Stimulated activated CD4-positive, alpha-beta T cell treated with anti-CD3 and anti-CD28 coated beads, Interleukin-15, amount 100 ng/mL, for 24 hours (primary cell): ENCODE results near the gene RNF39.
"Not testable (repeated sequence)": the region's sequence is repeated elsewhere in the genome, so short reads cannot be mapped to it uniquely, and the experiment has no call there.

Experiments used
- DNase-seq: peaks from one replicate; pipeline ENCODE4 v3.0.0-alpha.2; 2020

RNF39 gene, protein sequence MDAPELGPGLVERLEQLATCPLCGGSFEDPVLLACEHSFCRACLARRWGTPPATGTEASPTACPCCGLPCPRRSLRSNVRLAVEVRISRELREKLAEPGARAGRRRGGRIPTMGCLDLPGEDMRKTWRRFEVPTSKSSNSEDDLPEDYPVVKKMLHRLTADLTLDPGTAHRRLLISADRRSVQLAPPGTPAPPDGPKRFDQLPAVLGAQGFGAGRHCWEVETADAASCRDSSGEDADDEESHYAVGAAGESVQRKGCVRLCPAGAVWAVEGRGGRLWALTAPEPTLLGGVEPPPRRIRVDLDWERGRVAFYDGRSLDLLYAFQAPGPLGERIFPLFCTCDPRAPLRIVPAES

DNA sequence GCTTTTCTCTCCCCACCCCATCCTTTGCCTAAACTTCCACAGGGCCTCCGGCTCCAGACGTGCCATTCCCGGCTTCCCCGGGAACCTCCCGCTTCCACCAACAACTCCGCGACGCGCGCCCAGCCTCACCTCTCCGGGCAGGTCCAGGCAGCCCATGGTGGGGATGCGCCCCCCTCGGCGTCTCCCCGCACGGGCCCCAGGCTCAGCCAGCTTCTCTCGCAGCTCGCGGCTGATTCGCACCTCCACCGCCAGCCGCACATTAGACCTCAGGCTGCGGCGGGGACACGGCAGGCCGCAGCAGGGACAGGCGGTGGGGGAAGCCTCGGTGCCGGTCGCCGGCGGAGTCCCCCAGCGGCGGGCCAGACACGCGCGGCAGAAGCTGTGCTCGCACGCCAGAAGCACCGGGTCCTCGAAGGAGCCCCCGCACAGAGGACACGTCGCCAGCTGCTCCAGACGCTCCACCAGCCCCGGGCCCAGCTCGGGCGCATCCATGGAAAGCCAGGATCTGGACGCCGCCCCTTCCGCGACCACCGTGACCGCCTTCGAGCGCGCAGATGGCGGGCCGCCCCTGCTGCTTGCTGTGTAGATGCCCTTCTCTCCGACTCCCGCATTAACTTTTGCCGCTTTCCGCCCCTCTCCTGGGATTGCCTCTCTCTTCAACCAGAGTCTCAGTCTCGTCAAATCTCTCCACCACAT, at the start of gene RNF39:
Gene RNF39, minus strand, starts transcription at position 676 of the 696 bp plus-strand sequence. Its CDS starts 184 bp downstream, at position 492.
- DNase-seq = peak; percentile 25

DNA sequence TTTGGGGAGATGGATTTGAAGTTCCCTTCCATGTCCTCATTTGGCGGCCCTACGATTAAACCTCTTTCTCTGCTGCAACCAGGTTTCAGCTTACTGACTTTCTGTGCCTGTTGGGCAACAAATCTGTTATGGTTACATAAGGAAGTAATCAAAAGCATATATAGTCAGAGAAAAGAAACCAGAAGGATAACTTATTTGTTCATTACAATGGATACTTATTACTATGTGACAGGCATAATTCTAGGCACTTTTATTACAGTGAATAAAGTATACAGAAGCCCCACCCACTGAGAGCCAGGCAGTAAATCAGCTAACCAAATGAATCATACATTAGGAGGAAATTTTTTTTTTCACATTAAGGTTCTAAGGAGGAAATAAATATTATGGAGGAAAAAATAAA, 46.9 kb upstream of the RNF39 start:
- DNase-seq = no peak

DNA sequence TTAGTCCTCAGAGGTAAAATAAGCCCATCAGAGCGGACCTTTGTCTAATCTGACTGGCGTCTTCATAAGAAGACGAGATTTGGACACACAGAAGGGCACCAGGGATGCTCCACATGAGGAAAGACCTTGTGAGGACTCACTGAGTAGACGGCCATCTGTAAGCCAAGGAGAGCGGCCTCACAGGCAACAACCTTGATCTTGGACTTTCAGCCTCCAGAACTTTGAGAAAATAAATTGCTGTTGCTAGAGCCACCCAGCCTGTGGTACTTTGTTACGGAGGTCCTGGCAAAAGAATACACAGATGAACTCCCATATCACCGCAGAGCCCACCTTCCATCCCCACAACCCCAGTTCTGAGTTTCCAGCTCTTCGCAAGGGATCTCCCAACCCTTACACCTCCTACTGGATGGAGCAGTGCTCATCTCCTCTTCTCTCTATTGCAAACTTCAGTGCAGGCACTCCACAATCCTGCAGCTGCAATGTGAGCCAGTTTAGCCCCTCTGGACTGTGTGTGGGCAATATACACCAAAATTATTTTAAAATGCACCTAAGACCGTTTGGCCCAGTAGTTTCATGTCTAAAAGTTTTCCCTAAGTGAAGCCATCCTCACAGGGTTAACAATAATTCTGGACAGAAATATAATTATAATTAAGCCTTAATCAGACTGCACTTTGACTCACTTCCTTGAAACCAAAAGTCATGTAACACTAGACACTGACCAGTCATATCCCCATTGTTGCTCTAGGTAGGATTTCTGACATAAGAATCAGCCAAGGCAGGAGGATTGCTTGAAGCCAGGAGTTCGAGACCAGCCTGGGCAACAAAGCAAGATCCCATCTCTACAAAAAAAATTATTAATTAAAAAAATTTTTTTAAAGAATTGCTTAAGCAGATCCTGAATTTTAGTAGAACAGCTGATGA, 46.1 kb upstream of the RNF39 start:
- no peak for DNase-seq

DNA sequence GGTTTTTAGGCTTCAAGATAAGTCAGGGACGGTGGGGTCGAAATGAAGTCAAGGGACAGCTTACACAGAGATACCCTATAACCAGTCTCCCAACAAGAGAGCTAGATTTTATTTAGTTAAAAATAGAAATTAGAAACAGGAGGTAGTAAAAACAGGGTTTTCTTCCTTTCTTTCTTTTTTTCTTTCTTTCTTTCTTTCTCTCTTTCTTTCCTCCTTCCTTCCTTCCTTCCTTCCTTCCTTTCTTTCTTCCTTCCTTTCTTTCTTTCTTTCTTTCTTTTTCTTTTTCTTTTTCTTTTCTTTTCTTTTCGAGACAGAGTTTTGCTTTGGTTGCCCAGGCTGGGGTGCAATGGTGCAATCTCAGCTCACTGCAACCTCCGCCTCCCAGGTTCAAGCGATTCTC, 43.1 kb upstream of the RNF39 start:
- DNase-seq = not testable (repeated sequence)

DNA sequence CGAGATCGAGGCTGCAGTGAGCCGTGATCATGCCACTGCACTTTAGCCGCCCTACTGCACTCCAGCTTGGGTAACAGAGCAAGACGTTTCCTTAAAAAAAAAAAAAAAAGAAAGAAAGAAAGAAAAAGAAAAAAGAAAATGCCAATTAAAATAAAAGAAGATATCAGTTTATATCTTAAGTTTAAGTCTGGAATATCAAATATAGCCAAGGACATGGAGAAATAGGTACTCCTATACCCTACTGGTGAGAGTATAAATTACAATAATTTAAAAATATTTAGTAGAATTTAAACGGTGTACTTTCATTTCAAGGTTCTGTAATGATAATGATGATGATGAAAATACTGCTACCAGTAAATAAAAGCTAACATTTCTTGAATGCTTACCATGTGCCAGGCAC, 41.2 kb upstream of the RNF39 start:
- DNase-seq = no peak

DNA sequence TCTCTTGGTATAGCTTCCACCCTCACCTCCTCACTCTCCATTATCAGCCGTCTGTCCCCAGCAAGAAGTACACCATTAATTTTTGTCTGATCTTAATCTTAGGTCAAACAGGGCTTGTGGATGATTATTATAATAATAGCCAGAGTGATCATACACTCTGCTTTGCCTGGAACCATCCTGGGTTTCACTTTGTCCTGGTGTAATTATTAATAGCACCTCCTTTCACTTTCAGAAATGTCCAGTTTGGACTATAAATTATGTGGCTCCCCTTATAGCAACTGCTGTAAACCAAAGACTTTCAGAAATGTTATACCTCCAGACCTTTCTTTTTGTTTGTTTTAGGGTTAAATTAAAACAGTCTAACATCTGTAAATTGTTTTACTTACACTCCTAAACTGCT, 38.3 kb upstream of the RNF39 start:
- DNase-seq = no peak

DNA sequence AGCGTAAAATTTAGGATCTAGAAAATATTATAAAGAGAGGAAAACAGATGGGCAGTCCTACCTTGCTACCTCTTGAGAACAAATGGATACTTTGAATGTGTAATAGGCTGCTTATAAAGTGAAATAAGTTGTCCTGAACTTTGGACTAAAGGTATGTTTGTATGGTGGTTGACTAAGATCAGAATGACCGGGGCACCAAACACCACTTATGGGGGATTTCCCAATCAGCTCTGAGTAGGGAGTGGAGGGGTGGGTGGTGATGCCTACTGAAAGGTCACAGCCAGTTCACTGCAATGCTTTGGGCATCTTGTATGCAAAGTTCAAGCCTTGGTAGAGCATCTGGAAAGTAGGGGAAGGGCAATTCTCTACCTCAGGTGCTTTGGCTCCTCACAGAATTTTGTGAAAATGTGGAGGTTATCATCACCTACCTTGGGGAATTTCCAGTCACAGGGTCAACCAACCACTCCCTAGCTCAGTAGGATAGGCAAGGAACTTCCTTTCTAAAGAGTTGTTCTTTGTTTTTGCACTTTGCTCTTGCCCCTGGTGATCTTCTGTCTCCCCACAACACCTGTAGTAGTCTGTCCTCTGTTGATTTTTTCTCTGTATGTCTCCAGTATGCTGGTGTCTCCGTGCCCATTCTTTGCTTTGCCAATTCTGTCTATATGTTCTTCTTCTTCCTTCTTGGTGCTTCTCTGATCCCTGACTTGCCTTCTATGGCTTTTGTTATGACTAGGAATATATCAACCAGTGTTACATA, 37.6 kb upstream of the RNF39 start, which contains the start of gene TRIM31:
Gene TRIM31, minus strand, starts transcription at position 88 of the 757 bp plus-strand sequence. CDS start 285 bp downstream, outside the sequence.
- no peak for DNase-seq

DNA sequence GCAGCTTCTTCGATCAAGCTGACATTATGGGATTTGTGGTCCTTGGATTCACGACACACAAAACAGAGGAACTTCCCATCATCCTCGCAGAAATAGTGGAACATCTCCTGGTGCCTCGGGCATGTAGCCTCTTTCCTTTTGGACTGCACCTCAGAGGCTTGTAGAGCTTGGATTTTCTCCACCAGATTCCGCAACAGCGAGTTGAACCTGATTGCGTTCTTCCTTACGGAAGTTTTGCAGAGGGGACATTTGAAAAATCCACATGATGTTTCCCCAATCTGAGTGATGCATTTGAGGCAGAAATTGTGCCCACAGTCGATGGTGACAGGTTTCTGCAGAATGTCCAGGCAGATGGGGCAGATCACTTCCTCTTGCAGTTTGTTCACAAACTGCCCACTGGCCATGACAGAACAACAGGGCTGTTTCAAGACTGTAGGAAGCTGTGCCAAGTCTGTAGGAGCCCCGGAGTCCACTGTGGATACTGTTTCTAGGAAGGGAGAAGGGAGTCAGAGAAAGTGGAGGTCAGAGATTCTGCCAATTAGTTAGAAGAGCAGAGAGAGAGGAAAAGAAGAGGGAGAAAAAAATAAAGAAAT, 36.9 kb upstream of the RNF39 start:
- no peak for DNase-seq

DNA sequence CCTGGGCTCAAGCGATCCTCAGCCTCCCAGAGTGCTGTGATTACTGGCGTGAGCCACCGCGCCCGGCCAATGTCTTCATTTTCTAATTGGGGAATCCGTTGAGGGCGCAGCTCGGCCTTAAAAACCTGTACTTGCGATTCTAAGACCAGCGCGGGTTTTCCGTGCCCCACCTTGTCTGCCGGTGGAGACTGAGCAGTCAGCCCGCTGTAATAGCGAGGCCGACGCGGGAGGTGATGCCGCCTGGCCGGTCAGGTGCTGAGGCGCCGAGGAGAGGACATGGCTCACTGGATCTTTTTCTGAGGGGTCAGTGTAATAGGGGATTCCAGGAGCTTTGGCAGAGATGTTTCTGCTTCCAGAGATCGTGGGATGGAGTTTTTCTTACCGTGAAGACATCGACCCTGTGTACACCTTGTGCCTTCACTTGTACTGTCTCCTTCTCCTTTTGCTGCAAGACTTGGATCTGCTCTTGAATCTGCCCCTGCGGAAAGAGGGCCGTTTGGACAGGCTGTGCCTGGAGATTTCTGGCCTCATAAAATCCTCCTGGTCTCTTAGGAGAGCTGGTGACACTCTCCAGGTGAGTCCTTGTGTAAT, 35.8 kb upstream of the RNF39 start:
- no peak for DNase-seq

DNA sequence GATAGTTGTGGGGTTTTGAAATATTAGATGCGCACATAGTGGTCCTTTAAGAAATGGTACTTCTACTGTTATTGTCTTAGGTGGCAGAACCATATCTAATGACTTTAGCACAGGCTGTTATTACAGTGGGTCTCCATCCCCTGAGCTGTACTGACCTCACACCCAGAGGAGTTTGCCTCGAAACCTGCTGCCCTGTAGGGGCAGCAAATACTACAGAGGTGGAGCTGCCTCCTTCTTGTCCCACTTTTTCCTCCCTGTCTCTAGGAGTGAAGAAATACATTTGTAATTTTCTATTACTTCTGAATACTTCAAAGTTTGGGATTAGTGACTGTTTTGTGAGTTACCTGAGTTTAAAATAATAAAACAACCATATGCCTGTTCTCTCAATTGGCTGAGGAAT, 29.1 kb upstream of the RNF39 start:
- DNase-seq = no peak

DNA sequence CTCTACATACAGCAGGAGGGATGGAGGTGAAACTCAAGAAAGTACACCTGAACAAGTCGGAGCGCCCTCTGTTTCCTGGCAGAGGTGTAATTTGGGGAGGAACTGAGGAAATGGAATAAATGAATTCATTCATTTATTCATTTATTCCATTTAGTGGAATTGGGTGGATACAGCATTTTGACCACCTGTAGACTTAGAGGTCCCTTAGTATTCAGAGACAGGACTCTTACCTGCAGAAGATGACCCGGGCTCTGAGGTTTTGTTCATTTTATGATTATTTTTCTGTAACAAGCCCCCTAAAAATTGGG, 28.3 kb upstream of the RNF39 start:
- DNase-seq = no peak

DNA sequence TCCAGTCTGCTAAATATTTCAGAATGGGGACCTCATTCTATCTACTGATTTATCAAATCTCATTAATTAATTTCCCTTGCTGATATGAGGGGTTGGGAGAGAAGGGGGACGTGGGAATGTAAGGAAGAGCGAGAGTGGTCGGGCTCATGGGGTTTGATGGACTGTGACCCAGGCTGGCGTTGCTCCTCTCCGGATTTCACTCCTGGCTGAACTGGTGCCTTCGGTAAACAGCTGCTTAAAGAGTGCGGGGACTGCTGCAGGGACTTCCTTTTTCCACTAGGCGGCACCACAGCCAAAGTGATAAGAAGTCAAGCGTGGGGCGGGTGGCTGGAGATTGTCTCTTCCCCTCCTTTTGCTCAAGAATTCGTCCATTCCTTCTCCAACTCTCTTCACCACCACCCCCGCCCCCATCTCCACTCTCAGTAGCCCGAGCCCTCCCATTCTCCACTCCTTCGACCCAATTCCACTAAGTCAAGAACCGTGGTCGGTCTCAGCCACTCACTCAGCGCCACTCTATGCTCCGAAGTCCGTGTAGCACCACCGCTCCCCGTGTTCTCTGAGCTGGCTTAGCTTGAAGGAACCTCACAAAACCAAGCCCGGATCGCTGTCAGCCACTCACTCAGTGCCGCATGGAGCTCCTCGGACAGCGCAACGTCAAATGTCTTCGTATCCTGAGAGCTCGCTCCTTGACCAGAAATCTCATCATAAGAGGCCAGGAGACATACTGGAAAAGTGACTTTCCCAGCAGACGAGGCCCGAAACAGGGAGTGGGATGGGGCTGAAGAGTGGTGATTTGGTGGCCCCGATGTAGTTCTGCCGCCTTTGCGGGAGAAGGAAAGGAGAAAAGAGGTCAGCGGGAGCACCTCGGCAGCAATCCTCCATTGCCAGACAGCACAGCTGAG, 27.7 kb upstream of the RNF39 start:
- peak; percentile 87 for DNase-seq

DNA sequence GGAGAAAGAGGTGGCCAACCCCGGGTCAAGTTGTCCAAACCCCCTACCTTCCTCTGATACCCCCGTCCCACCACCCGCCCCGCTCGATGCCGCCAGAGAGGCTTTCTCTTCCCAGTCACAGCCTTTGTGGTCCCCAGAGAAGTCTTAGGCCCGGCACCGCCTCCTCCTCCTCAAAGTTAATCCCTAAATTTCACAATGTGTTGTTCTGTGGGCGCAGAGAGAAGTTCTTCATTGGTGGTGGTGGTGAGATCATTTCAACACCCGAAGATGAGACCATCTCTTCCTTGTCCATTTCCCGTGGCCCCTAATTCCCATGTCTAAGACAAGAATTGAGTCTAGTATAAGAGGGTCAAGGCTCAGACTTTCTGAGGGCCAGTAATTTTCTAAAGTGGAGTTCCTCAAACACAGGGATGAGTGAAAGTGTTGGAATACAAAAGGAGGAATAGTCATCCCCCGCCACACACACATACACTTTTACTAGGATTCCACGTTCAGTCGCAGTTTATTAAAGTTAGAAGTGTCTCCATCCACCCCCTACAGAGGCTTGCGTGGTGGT, 26.9 kb upstream of the RNF39 start:
- DNase-seq = no peak

DNA sequence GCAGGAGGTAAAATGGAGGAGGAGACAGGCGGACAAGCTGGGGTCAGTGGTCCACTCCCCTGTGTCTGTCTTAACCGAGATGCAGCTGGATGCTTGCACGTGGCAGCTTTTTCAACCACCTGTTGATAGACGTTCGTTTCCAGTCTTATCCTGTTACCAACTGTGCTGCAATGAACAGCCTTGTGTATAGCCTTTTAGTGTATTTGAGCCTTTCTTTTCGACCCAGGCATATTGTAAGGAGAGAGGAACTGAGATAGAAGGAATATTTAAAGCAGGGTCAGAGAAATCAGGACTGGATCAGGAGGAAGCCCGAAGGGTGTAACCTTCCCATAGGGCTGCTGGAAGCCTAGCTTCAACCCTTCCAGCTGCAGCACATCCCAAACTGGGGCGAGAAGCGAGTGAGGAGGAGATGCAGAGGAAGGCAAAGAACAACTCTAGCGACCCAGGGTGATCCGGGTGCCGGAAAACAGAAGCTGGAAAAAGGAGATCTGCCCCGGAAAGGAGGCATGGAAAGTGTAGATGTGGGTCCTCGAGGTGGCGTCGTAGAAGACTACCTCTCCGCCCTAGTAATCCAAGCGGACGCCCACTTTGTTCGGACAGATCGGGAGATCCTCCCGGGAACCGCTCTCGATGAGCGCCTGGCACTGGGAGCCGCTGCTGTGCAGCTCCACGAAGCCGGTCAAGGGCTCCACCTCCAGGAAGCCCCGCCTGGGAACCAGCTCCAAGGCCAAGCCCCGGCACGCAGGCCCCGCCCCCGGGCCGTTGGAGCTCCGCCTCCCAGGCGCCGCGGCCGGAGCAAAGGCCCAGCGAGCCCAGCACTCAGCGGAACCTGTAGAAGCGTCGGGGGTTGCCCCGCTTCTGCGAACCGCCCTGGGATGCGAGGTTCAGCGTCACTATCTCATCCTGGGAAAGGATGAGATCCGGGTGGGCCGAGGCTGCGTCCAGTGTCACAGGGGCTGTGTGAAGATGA, 26.2 kb upstream of the RNF39 start:
- peak; percentile 86 for DNase-seq

DNA sequence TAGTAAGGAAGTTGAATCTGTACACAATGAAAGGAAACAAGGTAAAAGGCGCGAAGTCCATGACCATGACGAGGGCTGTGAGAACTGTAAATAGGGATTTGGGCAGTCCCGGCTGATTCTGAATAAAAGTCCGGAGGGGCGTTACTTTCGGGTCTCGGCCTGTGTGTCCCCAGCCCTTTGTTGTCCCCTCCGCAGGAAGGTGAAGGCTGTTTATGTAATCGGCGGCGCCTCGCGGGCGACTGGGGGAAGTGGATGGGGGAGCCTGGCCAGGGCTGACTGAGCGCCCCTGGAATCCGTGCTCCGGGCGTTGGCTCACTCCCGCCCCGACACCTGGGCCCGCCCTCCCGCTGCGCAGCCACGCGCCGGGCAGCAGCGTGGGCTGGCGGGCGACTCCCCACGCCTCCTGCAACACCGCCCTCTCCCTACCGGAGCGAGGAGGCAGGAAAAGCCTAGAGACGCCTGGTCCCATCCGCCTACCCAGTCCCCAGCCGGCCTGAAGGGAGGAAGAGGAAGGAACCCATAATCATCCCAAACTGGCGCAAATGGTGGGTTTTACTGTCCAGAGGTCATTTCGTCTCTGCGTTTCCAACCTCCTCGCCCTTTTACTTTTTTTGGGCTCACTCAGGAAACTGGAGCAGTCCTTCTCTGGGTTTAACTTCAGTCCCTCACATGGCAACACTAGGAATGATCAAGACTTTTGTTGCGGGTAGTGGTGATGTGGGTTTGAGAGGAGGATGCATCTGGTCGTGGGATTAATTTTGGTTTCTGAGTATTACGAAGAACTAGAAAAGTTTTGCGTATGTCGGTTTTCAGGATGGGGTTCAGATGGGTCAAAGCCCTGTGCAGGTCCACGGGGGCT, 25.2 kb upstream of the RNF39 start:
- DNase-seq = peak; percentile 32

DNA sequence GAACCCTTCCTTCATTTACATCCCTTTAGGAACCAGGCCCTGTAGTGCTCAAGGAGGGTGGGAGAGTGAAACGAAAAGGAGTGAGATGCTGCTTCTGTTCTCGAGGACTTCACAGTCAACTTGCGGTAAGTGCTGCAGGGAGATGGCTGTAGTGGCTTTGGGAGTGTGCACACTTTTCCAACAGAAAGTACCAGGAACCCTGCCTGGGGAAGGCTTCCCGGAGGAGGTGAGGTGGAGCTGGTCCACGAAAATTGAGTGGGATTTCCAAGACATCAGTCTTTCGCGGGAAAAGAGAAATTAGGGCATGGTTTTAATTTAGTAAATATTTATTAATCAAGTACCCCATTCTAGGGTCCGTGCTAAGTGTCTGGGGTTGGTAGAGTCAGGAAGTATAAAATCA, 24.6 kb upstream of the RNF39 start:
- DNase-seq = no peak

DNA sequence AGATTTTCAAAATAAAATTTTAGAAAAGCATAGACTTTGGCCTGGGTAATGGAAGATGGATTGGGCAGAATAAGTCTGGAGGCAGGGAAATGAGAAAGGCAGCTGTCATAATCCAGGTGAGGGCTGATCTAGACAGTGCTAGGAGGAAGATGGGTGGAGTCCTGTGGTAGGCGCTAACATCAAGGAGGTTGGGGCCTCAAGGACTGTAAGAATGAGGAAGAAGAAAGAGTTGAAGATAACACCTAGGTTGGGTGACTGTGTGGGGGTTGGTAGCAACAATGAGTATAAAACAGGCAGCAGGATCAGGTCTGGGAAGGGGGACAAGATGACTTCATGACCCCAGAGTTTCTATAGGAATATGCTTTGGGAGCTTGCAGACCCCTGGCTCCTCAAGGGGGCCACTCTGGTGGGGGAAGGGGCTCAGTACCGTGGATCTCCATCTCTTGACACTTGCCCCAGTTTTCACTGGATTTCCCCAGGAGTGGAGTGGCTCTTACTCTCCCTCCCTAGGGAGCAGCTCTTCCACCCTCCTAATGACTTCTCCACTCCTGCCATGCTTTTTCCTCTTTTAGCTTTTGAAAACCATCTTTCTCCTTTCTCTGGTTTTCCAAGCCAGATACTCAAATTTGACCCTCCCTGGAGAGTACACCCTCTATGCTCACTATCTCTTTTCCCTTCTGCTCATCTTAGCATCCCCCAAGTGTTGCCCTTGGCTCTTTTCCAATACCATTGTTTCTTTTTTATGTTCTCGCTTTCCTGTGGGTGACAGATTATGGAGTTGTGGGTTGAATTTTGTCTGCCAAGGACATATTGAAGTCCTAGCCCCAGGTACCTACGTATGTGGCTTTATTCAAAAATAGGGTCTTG, 22.6 kb upstream of the RNF39 start:
- DNase-seq = no peak
